SU-DHL-6 (cell line): ENCODE data around the gene RUNX1.

ENCODE experiments used
- CTCF ChIP-seq: fragments of 200-600 bp; sonication (generic); IDR thresholded peaks from one replicate; pipeline ENCODE4 v1.5.1; 2017; ENCODE audit warnings: antibody characterized with exemption, mild to moderate bottlenecking, low read length, moderate library complexity; ENCODE audit not compliant: insufficient read depth, poor library complexity, severe bottlenecking
- EZH2phosphoT487 ChIP-seq: fragments of 200-600 bp; sonication (generic), shearing (Covaris generic); conservative IDR thresholded peaks from 2 replicates; pipeline ENCODE4 v1.6.1; 2018; ENCODE audit warnings: mild to moderate bottlenecking, antibody characterized with exemption, low read length, moderate library complexity, mixed read lengths

GRCh38 chr21:34766862-34767261 lies 282.2 kb downstream of the RUNX1 start:
- TF ChIP-seq CTCF: no peak
- no peak for TF ChIP-seq EZH2phosphoT487
